Tibial artery (tissue), 4 donors: Measurements from ENCODE around the gene CAMKK2.

Source experiments
- DNase-seq, 2 donors: peaks; one replicate each; pipeline ENCODE4 v3.0.0-alpha.2; 2019
- H3K27ac ChIP-seq, 2 donors: fragments of 200-600 bp; sonication (generic) in 1 of 2; 1 replicate in 1 of 2; 2 replicates in 1 of 2; pipeline ENCODE4 v1.5.1; 2018 to 2019; ENCODE audit warnings: mild to moderate bottlenecking in 1 of 2
- H3K27me3 ChIP-seq, 2 donors: fragments of 200-600 bp; sonication (generic) in 1 of 2; one replicate each; pipeline versions ENCODE4 v1.5.1 to v1.6.0; 2016 to 2019
- H3K36me3 ChIP-seq, 3 donors: fragments of 200-600 bp; sonication (generic) in 2 of 3; one replicate each; pipeline ENCODE4 v1.5.1; 2016 to 2019; ENCODE audit warnings: mild to moderate bottlenecking in 2 of 3
- H3K4me1 ChIP-seq, 4 donors: fragments of 200-600 bp; sonication (generic) in 2 of 4; 1 replicate in 3 of 4; 2 replicates in 1 of 4; pipeline ENCODE4 v1.5.1; 2016 to 2019
- H3K4me3 ChIP-seq, 2 donors: fragments of 200-600 bp; sonication (generic) in 1 of 2; 1 replicate in 1 of 2; 2 replicates in 1 of 2; pipeline ENCODE4 v1.5.1; 2018 to 2019; ENCODE audit warnings: mild to moderate bottlenecking in 2 of 2
- H3K9me3 ChIP-seq, 3 donors: fragments of 200-600 bp; sonication (generic) in 1 of 3; one replicate each; pipeline ENCODE4 v1.5.1; 2016 to 2019
- CTCF ChIP-seq, 2 experiments: fragments of 200-600 bp in 1 of 2; fragments of 450-650 bp in 1 of 2; IDR thresholded peaks; one replicate each; pipeline ENCODE4 v1.5.1; 2017 to 2019; ENCODE audit warnings: antibody characterized with exemption in 2 of 2, mild to moderate bottlenecking in 1 of 2, moderate library complexity in 1 of 2
- intact Hi-C: fragments of 100-400 bp; cut with DNase I; formaldehyde crosslinking; loops from one replicate; pipeline ENCODE4 v1.15.0; 2023; ENCODE audit warnings: low total_unique reads

The CAMKK2 gene

GRCh38 chr12:121245951-121246350 lies 50.6 kb downstream of the CAMKK2 start:
- Histone ChIP-seq H3K4me1 (peaks cover 0 to 8% (median 5%) of the 10 kb centered on the region in 4 donors), H3K27me3 (no peaks in the 10 kb centered on the region), H3K4me3 (no peak overlapping the region), H3K9me3 (no peaks in the 10 kb centered on the region), H3K27ac (no peak overlapping the region), H3K36me3 (peaks cover 33 to 76% (median 68%) of the 10 kb centered on the region in 3 donors)
- DNase-seq = no peak
- TF ChIP-seq CTCF (IDR thresholded peaks at IDR 0.05) = no peak
- intact Hi-C loops = no loop called here

DNA sequence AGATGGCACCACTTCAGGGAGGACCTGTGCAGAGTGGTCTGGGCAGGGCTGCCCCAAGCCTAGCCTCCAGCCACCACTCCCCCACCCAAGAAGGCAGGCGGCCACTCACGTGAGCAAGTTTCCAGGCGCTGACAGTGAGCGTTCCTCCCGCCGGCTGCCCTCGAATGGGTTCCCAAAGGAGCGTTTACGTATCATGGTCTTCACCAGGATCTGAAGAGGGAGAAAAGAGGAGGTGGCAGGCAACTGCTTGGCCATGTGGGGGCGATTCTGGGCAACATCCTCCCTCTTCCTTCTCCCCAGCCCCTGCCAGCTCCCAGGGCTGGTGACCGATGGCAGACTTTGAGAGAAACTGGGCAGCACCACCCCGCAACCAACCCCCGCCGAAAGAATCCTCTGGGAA lies 51.5 kb downstream of the CAMKK2 start:
- Histone ChIP-seq H3K36me3 (peaks cover 26 to 66% (median 59%) of the 10 kb centered on the region in 3 donors), H3K27me3 (no peaks in the 10 kb centered on the region), H3K27ac (no peak overlapping the region), H3K4me1 (peaks cover 0 to 16% (median 13%) of the 10 kb centered on the region in 4 donors), H3K4me3 (no peak overlapping the region), H3K9me3 (no peaks in the 10 kb centered on the region)
- no peak for TF ChIP-seq CTCF (IDR thresholded peaks at IDR 0.05)
- no peak for DNase-seq
- intact Hi-C loops = no loop called here

GRCh38 chr12:121241156-121241970 lies 55.1 kb downstream of the CAMKK2 start:
- intact Hi-C loops = no loop called here

GRCh38 chr12:121240484-121241101 lies 55.9 kb downstream of the CAMKK2 start:
- no peak for TF ChIP-seq CTCF (IDR thresholded peaks at IDR 0.05)
- peak; percentile 61 to 89 for DNase-seq
- H3K27me3 ChIP-seq = no peaks in the 10 kb centered on the region
- H3K9me3 ChIP-seq = no peaks in the 10 kb centered on the region
- H3K27ac ChIP-seq = peak overlapping the region; percentile 71 to 76
- peaks cover 4 to 47% (median 42%) of the 10 kb centered on the region in 3 donors for H3K36me3 ChIP-seq
- H3K4me3 ChIP-seq = peak overlapping the region; percentile 39 to 55
- intact Hi-C loops = no loop called here
- H3K4me1 ChIP-seq = peaks cover 0 to 25% (median 18%) of the 10 kb centered on the region in 4 donors

More at GRCh38 chr12:121241156-121241970, 55.1 kb downstream of the CAMKK2 start:
- TF ChIP-seq CTCF (IDR thresholded peaks at IDR 0.05) = no peak
- Histone ChIP-seq H3K27ac (peak overlapping the region; percentile 71 to 76), H3K36me3 (peaks cover 4 to 46% (median 38%) of the 10 kb centered on the region in 3 donors), H3K4me1 (peaks cover 0 to 25% (median 18%) of the 10 kb centered on the region in 4 donors), H3K9me3 (no peaks in the 10 kb centered on the region), H3K27me3 (no peaks in the 10 kb centered on the region), H3K4me3 (peak overlapping the region; percentile 39 to 55)
- DNase-seq = peak in 1 of 2 donors; percentile 76

- H3K4me3 ChIP-seq = peak overlapping the region; percentile 39 to 55
Observed at GRCh38 chr12:121240062-121240420, 56.5 kb downstream of the CAMKK2 start.

More at GRCh38 chr12:121240062-121240420, 56.5 kb downstream of the CAMKK2 start:
- no peak for DNase-seq
- Histone ChIP-seq H3K27me3 (no peaks in the 10 kb centered on the region), H3K9me3 (no peaks in the 10 kb centered on the region), H3K36me3 (peaks cover 2 to 45% (median 37%) of the 10 kb centered on the region in 3 donors), H3K4me1 (peaks cover 0 to 25% (median 18%) of the 10 kb centered on the region in 4 donors), H3K27ac (peak overlapping the region; percentile 71 to 76)
- no peak for TF ChIP-seq CTCF (IDR thresholded peaks at IDR 0.05)
- intact Hi-C loops = no loop called here
